A549 (cell line): ENCODE measurements around the gene GLRA1.

Source experiments
- CEBPB ChIP-seq, 2 experiments: fragments of >200 bp in 1 of 2; sonication (Bioruptor Twin) in 1 of 2; formaldehyde crosslinking in 1 of 2; IDR thresholded peaks; 2 replicates each; pipeline ENCODE4 v1.6.1; 2012 to 2016
- CHD2 ChIP-seq: fragments of 150-350 bp; IDR thresholded peaks from 2 replicates; pipeline ENCODE4 v1.6.1; 2014; ENCODE audit warnings: low read length; ENCODE audit not compliant: partially characterized antibody
- EP300 ChIP-seq, 2 experiments: fragments of >200 bp; sonication (Bioruptor Twin); formaldehyde crosslinking; IDR thresholded peaks; 2 replicates in 1 of 2; 3 replicates in 1 of 2; pipeline ENCODE4 v1.6.1; 2016 to 2017
- HDAC2 ChIP-seq: fragments of 200-600 bp; sonication (generic); IDR thresholded peaks from 2 replicates; pipeline ENCODE4 v1.6.1; 2016
- MYC ChIP-seq: IDR thresholded peaks from 2 replicates; pipeline ENCODE4 v1.6.1; 2012; ENCODE audit warnings: mild to moderate bottlenecking, inconsistent platforms, low read length, improper control_type of control experiment, borderline replicate concordance
- POLR2A ChIP-seq: IDR thresholded peaks from 2 replicates; pipeline ENCODE4 v1.6.1; 2012; ENCODE audit warnings: mild to moderate bottlenecking, low read length
- RNF2 ChIP-seq: fragments of 200-600 bp; sonication (generic); IDR thresholded peaks from 2 replicates; pipeline ENCODE4 v1.6.1; 2016; ENCODE audit warnings: low read depth, mild to moderate bottlenecking, antibody characterized with exemption, moderate library complexity, borderline replicate concordance
- SREBF2 ChIP-seq: fragments of 450-650 bp; IDR thresholded peaks from 2 replicates; pipeline ENCODE4 v1.6.1; 2014; ENCODE audit warnings: mild to moderate bottlenecking, moderate library complexity
- ZFP36 ChIP-seq: fragments of 450-650 bp; IDR thresholded peaks from 2 replicates; pipeline ENCODE4 v1.6.1; 2014; ENCODE audit warnings: borderline replicate concordance; ENCODE audit not compliant: partially characterized antibody
- ZSCAN20 ChIP-seq: fragments of 250-450 bp; sonication (Bioruptor Pico); IDR thresholded peaks from 2 replicates; pipeline ENCODE4 v1.8.0; 2022; ENCODE audit warnings: mild to moderate bottlenecking, moderate library complexity
- TF ChIP-seq, protein P1 (sequence below): fragments of 250-450 bp; sonication (Bioruptor Pico); IDR thresholded peaks from 2 replicates; pipeline ENCODE4 v1.5.0; 2020; ENCODE audit warnings: low read depth, mild to moderate bottlenecking, moderate library complexity
- TF ChIP-seq, protein P2 (sequence below): fragments of >200 bp; sonication (Bioruptor Twin); formaldehyde crosslinking; IDR thresholded peaks from 3 replicates; pipeline ENCODE4 v1.5.1; 2016
- TF ChIP-seq, protein P3 (sequence below): fragments of 450-650 bp; IDR thresholded peaks from 2 replicates; pipeline ENCODE4 v1.6.1; 2014; ENCODE audit warnings: antibody characterized with exemption

DNA sequence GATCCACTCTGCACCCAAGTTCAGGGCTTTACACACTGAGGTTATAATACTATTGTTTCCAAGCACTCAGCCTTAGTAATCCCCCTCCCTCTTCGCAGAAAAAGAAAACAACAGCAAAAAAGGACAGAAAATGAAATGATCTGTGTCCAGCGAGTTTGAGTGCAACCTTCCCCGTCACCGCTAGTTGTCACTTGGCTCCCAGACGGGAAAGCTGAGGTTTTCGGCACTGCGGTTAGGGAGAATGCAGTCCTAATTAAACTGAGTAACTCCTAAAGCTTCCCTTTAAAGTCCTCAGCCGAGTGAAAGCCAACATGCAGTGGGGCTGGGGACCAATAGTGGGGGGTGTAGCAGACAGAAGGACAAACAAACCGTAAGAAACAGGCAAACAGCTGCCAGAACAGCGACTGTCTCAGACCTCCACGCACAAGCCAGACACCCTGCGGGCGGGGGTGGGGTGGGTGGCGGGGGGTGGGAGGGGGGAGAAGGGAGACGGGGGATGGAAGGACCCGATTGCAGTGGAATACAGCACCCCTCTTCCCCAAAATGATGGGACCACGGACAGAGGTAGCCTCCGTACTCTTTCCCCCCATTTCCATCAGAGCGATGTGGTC, 680 bp downstream of the GLRA1 start:
- TF ChIP-seq EP300 (IDR thresholded peaks at IDR 0.05), result no peak
- TF ChIP-seq ZFP36, result no peak
- no peak for TF ChIP-seq POLR2A
- no peak for TF ChIP-seq ZSCAN20 (CRISPR knock-in tag)
- TF ChIP-seq, protein P1, sequence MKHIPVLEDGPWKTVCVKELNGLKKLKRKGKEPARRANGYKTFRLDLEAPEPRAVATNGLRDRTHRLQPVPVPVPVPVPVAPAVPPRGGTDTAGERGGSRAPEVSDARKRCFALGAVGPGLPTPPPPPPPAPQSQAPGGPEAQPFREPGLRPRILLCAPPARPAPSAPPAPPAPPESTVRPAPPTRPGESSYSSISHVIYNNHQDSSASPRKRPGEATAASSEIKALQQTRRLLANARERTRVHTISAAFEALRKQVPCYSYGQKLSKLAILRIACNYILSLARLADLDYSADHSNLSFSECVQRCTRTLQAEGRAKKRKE (CRISPR knock-in tag), result no peak
- TF ChIP-seq MYC, result no peak
- TF ChIP-seq, protein P2, sequence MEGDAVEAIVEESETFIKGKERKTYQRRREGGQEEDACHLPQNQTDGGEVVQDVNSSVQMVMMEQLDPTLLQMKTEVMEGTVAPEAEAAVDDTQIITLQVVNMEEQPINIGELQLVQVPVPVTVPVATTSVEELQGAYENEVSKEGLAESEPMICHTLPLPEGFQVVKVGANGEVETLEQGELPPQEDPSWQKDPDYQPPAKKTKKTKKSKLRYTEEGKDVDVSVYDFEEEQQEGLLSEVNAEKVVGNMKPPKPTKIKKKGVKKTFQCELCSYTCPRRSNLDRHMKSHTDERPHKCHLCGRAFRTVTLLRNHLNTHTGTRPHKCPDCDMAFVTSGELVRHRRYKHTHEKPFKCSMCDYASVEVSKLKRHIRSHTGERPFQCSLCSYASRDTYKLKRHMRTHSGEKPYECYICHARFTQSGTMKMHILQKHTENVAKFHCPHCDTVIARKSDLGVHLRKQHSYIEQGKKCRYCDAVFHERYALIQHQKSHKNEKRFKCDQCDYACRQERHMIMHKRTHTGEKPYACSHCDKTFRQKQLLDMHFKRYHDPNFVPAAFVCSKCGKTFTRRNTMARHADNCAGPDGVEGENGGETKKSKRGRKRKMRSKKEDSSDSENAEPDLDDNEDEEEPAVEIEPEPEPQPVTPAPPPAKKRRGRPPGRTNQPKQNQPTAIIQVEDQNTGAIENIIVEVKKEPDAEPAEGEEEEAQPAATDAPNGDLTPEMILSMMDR, result no peak
- TF ChIP-seq CHD2, result no peak
- TF ChIP-seq RNF2, result no peak
- TF ChIP-seq CEBPB (IDR thresholded peaks at IDR 0.05), result no peak
- TF ChIP-seq SREBF2, result no peak
- TF ChIP-seq, protein P3, sequence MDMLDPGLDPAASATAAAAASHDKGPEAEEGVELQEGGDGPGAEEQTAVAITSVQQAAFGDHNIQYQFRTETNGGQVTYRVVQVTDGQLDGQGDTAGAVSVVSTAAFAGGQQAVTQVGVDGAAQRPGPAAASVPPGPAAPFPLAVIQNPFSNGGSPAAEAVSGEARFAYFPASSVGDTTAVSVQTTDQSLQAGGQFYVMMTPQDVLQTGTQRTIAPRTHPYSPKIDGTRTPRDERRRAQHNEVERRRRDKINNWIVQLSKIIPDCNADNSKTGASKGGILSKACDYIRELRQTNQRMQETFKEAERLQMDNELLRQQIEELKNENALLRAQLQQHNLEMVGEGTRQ, result no peak
- TF ChIP-seq HDAC2, result no peak
